Duodenal mucosa (tissue), 2 donors: Measurements from ENCODE around the gene FXYD7.

Experiments
- H3K27ac ChIP-seq: one replicate; pipeline ENCODE4 v1.7.0; 2013; ENCODE audit warnings: low read depth, low read length
- H3K27me3 ChIP-seq, 2 donors: one replicate each; pipeline ENCODE4 v1.7.0; 2013; ENCODE audit warnings: low read length in 2 of 2, control low read depth in 1 of 2; ENCODE audit not compliant: insufficient read depth in 2 of 2, control insufficient read depth in 1 of 2
- H3K36me3 ChIP-seq, 2 donors: one replicate each; pipeline ENCODE4 v1.7.0; 2013; ENCODE audit warnings: low read length in 2 of 2, control low read depth in 1 of 2; ENCODE audit not compliant: insufficient read depth in 2 of 2, control insufficient read depth in 1 of 2
- H3K4me1 ChIP-seq, 2 donors: one replicate each; pipeline ENCODE4 v1.7.0; 2013; ENCODE audit warnings: low read length in 2 of 2, control low read depth in 1 of 2; ENCODE audit not compliant: insufficient read depth in 2 of 2, control insufficient read depth in 1 of 2
- H3K4me3 ChIP-seq, 2 donors: one replicate each; pipeline ENCODE4 v1.7.0; 2013; ENCODE audit warnings: low read length in 2 of 2, low read depth in 1 of 2
- H3K9ac ChIP-seq, 2 donors: one replicate each; pipeline ENCODE4 v1.7.0; 2013; ENCODE audit warnings: low read length in 2 of 2, low read depth in 1 of 2
- H3K9me3 ChIP-seq, 2 donors: one replicate each; pipeline ENCODE4 v1.7.0; 2013; ENCODE audit warnings: low read length in 2 of 2, control low read depth in 1 of 2; ENCODE audit not compliant: control insufficient read depth in 1 of 2

Gene FXYD7

DNA sequence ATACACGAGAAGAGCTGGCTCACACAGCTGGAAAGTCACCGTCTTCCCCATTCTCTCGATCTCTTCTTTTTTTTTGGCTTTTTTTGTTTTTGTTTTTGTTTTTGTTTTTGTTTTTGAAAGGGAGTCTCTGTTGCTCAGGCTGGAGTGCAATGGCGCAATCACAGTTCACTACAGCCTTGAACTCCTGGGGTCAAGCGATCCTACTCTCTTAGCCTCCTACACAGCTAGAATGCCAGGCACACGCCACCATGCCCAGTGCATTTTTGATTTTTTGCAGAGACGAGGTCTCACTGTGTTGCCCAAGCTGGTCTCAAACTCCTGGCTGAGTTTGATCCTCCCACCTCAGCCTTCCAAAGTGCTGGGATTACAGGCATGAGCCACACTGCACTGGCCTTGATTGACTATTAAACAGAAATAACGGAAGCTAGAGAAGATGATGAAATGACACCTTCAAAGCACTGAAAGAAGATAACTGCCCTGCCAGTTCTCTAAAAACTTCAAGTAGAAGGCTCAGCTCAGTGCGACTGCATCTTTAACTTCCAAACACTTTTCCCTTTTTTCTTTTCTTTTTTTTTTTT lies 23.4 kb upstream of the FXYD7 start:
- Histone ChIP-seq H3K9ac (no peak overlapping the region), H3K9me3 (no peaks in the 10 kb centered on the region), H3K36me3 (no peaks in the 10 kb centered on the region), H3K27me3 (no peaks in the 10 kb centered on the region), H3K4me3 (no peak overlapping the region), H3K27ac (no peak overlapping the region), H3K4me1 (peaks cover 51 to 68% of the 10 kb centered on the region in 2 donors)

DNA sequence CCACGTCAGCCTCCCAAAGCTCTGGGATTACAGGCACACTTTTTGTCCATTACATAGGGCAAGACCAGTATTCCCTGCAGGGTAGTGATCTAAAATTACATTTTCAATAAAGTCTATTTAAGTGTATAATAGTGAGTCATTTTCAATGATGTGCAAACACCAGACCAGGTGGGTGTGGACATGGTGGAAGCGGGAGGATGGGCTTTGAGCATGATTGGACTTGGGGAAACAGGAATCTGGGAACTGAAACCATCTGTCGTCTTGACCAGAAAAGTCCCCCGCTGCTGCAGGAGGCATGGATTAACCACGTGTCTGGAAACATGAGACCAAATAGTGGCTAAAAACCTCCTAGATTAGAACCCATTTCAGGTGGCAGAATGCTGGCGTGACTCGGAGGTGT lies 22.6 kb upstream of the FXYD7 start:
- Histone ChIP-seq H3K27ac (no peak overlapping the region), H3K4me3 (peak overlapping the region in 1 of 2 donors; percentile 6), H3K9ac (no peak overlapping the region), H3K36me3 (no peaks in the 10 kb centered on the region), H3K9me3 (no peaks in the 10 kb centered on the region), H3K4me1 (peaks cover 50 to 66% of the 10 kb centered on the region in 2 donors), H3K27me3 (no peaks in the 10 kb centered on the region)

DNA sequence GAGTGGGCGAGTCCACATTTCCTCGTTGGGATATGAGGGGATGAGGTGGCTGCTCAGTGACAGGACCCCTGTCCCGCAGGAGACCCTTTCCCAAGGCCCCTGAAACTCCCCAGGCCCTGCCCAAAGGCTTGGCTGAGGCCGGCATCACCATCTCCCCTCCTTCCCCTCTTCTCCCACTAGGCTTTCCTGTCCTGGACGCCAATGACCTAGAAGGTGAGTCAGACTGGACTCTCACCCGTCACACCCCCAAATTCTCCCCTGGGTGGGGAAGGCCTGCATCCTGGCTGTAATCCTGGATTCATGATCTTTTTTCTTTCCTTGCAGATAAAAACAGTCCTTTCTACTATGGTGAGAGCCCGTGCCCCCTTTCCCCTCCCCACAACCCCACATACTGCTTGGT lies 22.2 kb upstream of the FXYD7 start:
- H3K9me3 ChIP-seq: no peaks in the 10 kb centered on the region
- H3K4me3 ChIP-seq: peak overlapping the region in 1 of 2 donors; percentile 6
- H3K27me3 ChIP-seq: no peaks in the 10 kb centered on the region
- peaks cover 50 to 68% of the 10 kb centered on the region in 2 donors for H3K4me1 ChIP-seq
- no peak overlapping the region for H3K27ac ChIP-seq
- H3K9ac ChIP-seq: no peak overlapping the region
- H3K36me3 ChIP-seq: no peaks in the 10 kb centered on the region

DNA sequence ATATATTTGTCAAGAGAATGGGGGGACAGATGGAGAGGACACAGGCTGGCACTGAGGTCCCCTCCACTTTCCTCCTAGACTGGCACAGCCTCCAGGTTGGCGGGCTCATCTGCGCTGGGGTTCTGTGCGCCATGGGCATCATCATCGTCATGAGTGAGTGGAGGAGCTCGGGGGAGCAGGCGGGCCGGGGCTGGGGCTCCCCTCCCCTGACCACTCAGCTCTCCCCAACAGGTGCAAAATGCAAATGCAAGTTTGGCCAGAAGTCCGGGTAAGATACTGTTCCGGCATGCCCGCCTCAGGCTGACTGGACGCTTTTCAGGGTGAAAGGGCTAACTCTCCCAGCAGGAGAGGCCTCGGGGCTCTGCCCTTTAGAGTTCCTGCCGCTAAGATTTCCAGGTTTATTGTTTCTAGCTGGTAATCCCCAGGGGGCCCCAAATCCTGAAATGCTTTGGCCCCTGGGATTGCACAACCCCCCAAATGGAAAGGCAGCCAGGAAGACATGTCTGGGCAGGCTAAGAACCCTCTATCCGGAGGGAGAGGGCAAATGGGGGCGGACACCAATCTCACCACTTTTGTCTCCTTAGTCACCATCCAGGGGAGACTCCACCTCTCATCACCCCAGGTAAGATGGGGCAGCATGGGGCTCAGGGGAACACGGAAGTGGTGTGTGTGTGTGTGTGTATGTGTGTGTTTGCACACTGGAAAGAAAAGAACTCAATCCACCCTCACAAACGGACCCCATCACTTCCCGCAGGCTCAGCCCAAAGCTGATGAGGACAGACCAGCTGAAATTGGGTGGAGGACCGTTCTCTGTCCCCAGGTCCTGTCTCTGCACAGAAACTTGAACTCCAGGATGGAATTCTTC lies 20.1 kb upstream of the FXYD7 start:
- Histone ChIP-seq H3K4me3 (no peak overlapping the region), H3K4me1 (peaks cover 50% of the 10 kb centered on the region in 2 donors), H3K27me3 (no peaks in the 10 kb centered on the region), H3K36me3 (no peaks in the 10 kb centered on the region), H3K9ac (no peak overlapping the region), H3K9me3 (no peaks in the 10 kb centered on the region), H3K27ac (no peak overlapping the region)

DNA sequence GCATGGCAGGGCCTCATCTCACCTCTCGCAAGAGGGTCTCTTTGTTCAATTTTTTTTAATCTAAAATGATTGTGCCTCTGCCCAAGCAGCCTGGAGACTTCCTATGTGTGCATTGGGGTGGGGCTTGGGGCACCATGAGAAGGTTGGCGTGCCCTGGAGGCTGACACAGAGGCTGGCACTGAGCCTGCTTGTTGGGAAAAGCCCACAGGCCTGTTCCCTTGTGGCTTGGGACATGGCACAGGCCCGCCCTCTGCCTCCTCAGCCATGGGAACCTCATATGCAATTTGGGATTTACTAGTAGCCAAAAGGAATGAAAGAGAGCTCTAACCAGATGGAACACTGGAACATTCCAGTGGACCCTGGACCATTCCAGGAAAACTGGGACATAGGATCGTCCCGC lies 19.5 kb upstream of the FXYD7 start:
- H3K9ac ChIP-seq: no peak overlapping the region
- H3K4me1 ChIP-seq: peaks cover 44 to 47% of the 10 kb centered on the region in 2 donors
- no peaks in the 10 kb centered on the region for H3K27me3 ChIP-seq
- no peaks in the 10 kb centered on the region for H3K9me3 ChIP-seq
- H3K4me3 ChIP-seq: peak overlapping the region in 1 of 2 donors; percentile 76
- H3K27ac ChIP-seq: no peak overlapping the region
- no peaks in the 10 kb centered on the region for H3K36me3 ChIP-seq

DNA sequence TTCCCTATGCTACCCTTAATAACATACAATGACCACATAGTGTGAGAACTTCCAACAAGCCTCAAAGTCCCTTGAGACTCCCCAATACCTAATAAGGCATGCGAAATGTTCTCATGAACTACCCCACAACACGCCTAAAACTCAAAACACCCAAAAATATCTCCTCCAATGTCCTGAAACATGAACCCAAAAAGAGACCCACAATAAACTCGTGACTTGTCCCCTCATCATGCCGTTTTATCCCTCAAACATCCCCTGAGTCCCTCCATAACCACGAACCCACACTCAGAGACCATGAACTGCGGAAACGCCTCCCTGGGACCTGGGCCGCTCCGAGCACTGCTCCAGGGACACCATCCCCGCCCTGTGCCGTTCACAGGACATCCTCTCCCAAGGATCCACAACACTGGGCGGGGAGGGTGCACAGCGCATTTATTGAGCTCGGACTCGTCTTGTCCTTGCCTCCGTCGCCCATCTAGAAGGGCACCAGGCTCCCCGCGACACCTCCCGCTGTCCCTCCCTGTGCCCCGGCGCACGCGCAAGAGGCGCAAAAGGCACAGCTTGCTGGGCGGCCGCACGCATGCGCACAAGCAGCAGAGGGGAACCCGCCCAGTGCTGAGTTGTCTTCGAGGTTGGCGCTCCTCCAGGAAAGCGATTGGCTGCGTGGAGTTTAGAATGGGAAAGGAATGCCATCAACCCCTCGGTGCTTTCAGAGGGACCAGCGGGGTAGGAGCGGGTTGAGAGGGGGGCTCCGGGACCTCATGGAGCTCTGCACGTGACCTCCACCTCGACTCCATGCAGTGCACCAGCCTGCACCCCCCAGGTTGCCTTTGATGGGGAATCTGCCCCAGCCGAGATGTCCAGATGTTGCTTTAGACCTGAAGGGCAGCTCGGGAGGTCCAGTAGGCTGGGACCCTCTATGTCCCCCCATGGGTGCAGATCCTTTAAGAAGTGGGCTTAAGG lies 18.7 kb upstream of the FXYD7 start:
- H3K4me3 ChIP-seq: peak overlapping the region; percentile 76 to 81

DNA sequence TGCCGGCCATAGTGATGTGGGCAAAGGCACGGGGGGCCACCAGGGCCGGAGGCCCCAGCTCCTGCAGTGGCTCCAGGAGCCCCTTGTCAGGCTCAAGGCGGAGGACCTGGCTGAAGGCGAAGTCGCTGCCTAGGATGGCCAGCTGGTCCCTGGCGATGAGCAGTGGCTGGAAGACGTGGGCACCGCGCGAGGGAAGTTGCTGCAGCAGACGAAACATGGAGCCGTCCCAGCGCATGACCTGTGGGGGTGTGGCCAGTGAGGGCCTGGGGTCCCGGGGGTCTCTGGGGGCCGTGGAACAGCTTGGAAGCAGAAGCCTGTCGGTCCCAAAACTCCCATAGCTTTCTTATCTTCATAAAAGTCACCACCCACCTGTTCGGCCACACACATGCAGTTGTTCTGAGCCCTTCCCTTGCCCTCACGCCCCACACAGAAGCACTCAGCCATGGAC lies 17.8 kb upstream of the FXYD7 start:
- peaks cover 32% of the 10 kb centered on the region in 2 donors for H3K4me1 ChIP-seq
- H3K27me3 ChIP-seq: no peaks in the 10 kb centered on the region
- H3K9me3 ChIP-seq: no peaks in the 10 kb centered on the region
- H3K4me3 ChIP-seq: no peak overlapping the region
- H3K9ac ChIP-seq: no peak overlapping the region
- H3K36me3 ChIP-seq: no peaks in the 10 kb centered on the region
- H3K27ac ChIP-seq: no peak overlapping the region

More for the DNA sequence above, 18.7 kb upstream of the FXYD7 start:
- H3K36me3 ChIP-seq: no peaks in the 10 kb centered on the region
- no peaks in the 10 kb centered on the region for H3K27me3 ChIP-seq
- no peaks in the 10 kb centered on the region for H3K9me3 ChIP-seq
- H3K4me1 ChIP-seq: peaks cover 36 to 41% of the 10 kb centered on the region in 2 donors
- H3K9ac ChIP-seq: peak overlapping the region; percentile 62 to 80
- peak overlapping the region; percentile 35 for H3K27ac ChIP-seq

DNA sequence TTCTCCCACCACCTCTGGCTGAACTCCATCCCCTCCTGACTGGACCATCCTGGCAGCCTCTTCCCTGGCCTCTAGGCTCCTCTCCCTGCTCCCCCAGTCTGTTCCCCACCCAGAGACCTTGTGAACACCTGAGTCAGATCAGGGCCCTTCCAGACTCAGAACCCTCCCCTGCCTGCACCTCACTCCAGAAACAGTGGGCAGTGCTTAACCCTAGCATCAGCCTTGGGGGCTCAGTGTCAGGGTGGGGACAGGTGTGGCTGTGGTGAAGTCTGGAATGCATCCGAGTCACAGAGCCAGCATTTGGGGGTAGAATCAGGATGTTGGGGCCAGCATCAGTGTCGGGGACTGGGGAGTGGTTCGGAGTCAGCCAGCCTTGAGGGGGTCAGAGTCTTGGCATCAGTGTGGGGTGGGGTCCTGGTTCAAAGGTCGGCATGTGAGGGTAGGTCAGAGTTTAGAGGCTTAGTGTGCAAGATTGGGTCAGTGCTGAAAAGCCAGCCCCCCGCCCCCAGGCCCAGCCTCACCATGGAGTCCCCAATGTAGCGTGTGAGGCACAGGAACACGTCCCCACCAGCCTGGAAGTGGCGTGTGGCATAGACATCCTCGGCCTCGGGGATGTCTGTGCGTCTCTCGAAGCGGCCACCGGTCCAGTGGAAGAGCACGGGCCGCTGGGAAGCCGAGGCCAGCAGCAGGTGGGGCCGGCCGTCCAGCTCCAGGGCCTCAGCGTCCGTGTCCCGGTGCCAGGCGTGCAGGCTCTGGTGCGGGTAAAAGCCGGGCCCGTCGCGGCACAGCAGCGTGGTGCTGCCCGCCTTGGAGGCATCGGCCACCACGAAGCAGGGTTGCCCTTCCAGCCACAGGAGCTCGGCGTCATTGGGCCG lies 17.1 kb upstream of the FXYD7 start:
- Histone ChIP-seq H3K4me3 (no peak overlapping the region), H3K4me1 (peaks cover 25% of the 10 kb centered on the region in 2 donors), H3K36me3 (no peaks in the 10 kb centered on the region), H3K9me3 (no peaks in the 10 kb centered on the region), H3K9ac (no peak overlapping the region), H3K27me3 (no peaks in the 10 kb centered on the region), H3K27ac (no peak overlapping the region)

DNA sequence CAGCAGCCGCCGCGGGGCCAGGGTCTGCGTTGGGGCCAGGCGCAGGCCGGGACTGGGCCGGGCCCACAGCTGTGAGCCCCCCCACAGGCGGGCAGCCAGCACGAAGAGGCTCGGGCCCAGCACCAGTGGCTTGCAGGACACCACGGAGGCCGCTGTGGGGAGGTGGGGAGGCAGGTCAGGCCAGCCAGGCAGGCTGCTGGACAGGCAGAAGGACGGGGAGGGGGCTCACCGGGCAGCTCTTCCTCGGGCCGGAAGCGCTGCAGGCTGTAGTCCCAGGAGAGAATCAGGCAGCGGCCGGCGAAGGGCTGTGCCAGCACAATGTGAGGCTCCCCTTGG lies 16.5 kb upstream of the FXYD7 start:
- Histone ChIP-seq H3K27me3 (no peaks in the 10 kb centered on the region), H3K4me3 (no peak overlapping the region), H3K9ac (no peak overlapping the region), H3K36me3 (no peaks in the 10 kb centered on the region), H3K27ac (no peak overlapping the region), H3K4me1 (peaks cover 19 to 22% of the 10 kb centered on the region in 2 donors), H3K9me3 (no peaks in the 10 kb centered on the region)
